ENCODE results near the gene MAJIN. TPM values are rescaled to one million over a fixed set of nuclear protein-coding genes. Genes with fewer than 3 reads are reported as not detected.
"Not testable (repeated sequence)": the region's sequence is repeated elsewhere in the genome, so short reads cannot be mapped to it uniquely, and the experiment has no call there.

MAJIN gene
- total and polyA plus RNA-seq, 5 experiments from 2014 or later = 0.48 to 2.4 (median 1.4) TPM; not detected in 1

DNA sequence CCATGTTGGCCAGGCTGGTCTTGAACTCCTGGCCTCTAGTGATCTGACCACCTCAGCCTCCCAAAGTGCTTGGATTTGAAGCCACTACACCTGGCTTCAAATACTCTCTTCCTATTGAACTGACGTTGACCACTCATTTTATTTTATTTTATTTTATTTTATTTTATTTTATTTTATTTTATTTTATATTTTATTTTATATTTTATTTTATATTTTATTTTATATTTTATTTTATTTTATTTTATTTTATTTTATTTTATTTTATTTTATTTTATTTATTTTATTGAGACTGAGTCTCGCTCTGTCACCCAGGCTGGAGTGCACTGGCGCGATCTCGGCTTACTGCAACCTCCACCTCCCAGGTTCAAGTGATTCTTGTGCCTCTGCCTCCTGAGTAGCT, 11.4 kb upstream of the MAJIN start:
- not testable (repeated sequence) for H3K9me3 Mint-ChIP-seq, H3K27ac Mint-ChIP-seq, H3K36me3 Mint-ChIP-seq, H3K4me3 Mint-ChIP-seq, ATAC-seq, DNase-seq
- peaks cover 0 to 11% (median 8%) of the 10 kb centered on the region in 5 donors for H3K27me3 Mint-ChIP-seq
- POLR2A ChIA-PET = interaction anchor here (0.6 kb wide), 1 partner anchor 106 kb away, joined by 3 read pairs; no protein-coding TSS in a partner anchor
- peaks cover 0 to 12% (median 0%) of the 10 kb centered on the region in 4 donors for H3K4me1 Mint-ChIP-seq

DNA sequence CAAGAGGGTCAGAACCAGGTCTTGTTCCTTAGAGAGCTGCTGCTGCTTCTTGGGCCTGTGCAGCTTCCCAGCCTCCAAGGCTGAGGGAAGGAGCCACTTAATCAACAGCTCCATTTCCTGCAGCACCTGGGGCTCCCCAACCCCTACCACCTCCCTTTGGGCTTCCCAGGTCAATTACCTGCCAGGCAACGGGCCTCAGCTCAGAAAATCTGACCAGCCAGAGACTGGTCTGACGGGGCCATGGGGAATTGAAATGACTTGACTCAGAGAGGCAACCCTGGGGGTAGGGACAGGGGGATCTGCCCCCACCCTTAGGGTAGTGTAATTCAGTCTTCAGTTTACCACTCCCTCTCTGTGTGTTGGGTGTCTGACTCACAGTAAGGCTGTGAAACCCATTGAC, 4.7 kb upstream of the MAJIN start:
- H3K27me3 Mint-ChIP-seq = peaks cover 0 to 7% (median 2%) of the 10 kb centered on the region in 5 donors
- no peak overlapping the region for H3K4me3 Mint-ChIP-seq
- POLR2A ChIA-PET = no interaction called here
- ATAC-seq (no peak), DNase-seq (no peak)
- H3K27ac Mint-ChIP-seq = no peak overlapping the region
- peaks cover 0 to 18% (median 3%) of the 10 kb centered on the region in 4 donors for H3K4me1 Mint-ChIP-seq
- no peaks in the 10 kb centered on the region for H3K9me3 Mint-ChIP-seq
- no peaks in the 10 kb centered on the region for H3K36me3 Mint-ChIP-seq

DNA sequence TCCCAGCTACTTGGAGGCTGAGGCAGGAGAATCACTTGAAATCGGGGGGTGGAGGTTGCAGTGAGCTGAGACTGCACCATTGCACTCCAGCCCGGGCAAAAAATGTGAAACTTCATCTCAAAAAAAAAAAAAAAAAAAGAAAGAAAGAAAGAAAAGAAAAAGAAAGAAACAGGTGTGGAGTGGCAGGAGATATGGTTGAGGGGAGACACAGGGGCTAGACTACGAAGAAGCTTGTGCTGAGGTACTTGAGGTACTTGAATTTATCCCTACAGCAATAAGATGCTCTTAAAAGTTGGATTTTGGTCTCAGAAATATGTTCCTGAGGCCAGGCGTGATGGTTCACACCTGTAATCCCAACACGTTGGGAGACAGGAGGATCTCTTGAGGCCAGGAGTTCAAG, 2.2 kb upstream of the MAJIN start:
- peaks cover 0 to 6% (median 0%) of the 10 kb centered on the region in 5 donors for H3K27me3 Mint-ChIP-seq
- no peaks in the 10 kb centered on the region for H3K9me3 Mint-ChIP-seq
- ATAC-seq (no peak), DNase-seq (no peak)
- no peaks in the 10 kb centered on the region for H3K36me3 Mint-ChIP-seq
- no peak overlapping the region for H3K4me3 Mint-ChIP-seq
- H3K27ac Mint-ChIP-seq = peak overlapping the region in 2 of 10 donors; percentile 39 to 46
- H3K4me1 Mint-ChIP-seq = peaks cover 0 to 28% (median 10%) of the 10 kb centered on the region in 4 donors
- POLR2A ChIA-PET = no interaction called here

DNA sequence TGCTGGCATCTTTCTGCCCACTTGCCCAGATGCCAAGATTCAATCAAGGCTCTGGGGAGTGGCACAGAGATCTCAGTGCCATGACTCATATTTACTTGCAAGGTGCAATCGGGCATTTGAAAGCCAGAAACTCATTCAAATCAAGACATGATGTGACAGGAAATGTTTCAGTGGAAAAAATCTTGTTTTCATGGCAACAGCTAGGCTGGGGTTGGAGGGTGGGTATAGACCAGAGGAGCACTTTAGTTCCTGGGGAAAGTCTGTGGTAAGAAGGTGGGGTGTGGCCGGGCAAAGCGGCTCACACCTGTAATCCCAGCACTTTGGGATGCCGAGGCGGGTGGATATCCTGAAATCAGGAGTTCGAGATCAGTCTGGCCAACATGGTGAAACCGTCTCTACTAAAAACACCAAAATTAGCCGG, 1.2 kb downstream of the MAJIN start:
- no peaks in the 10 kb centered on the region for H3K9me3 Mint-ChIP-seq
- no peaks in the 10 kb centered on the region for H3K36me3 Mint-ChIP-seq
- POLR2A ChIA-PET = interaction anchor here (0.7 to 1.5 kb wide), 3 partner anchors 8 to 404 kb away, joined by 4 to 10 read pairs (median 5); no protein-coding TSS in a partner anchor
- DNase-seq = no peak
- H3K27me3 Mint-ChIP-seq = peaks cover 0 to 4% (median 0%) of the 10 kb centered on the region in 5 donors
- H3K27ac Mint-ChIP-seq = peak overlapping the region in 8 of 10 donors; percentile 27 to 89 (median 70)
- peak overlapping the region; percentile 11 to 81 (median 68) for H3K4me3 Mint-ChIP-seq
- H3K4me1 Mint-ChIP-seq = peaks cover 0 to 28% (median 10%) of the 10 kb centered on the region in 4 donors
- ATAC-seq = peak in 1 of 2 donors; percentile 12

DNA sequence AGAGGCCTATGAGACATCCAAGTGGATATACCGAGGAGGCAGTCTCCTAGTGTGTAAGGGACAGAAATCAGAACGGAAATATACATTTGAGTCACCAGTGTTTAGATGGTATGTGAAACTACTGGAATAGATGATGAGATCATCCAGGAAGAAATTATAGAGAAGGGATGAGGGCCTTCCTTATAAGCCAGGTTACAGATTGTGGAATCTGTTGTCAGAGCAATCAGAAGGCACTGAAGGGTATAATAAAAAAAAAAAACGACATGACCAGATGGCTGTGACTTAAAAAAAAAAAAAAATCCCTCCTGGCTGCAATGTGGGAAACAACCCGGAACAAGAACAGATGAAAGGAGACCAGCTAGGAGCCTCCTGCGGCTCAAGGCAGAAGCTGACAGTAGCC, 2.7 kb downstream of the MAJIN start:
- DNase-seq (no peak), ATAC-seq (no peak)
- H3K9me3 Mint-ChIP-seq = no peaks in the 10 kb centered on the region
- POLR2A ChIA-PET = no interaction called here
- H3K4me3 Mint-ChIP-seq = peak overlapping the region in 1 of 10 donors; percentile 10
- peak overlapping the region in 3 of 10 donors; percentile 2 to 46 (median 2) for H3K27ac Mint-ChIP-seq
- H3K27me3 Mint-ChIP-seq = peaks cover 0 to 4% (median 0%) of the 10 kb centered on the region in 5 donors
- H3K4me1 Mint-ChIP-seq = peaks cover 0 to 22% (median 10%) of the 10 kb centered on the region in 4 donors
- H3K36me3 Mint-ChIP-seq = no peaks in the 10 kb centered on the region

DNA sequence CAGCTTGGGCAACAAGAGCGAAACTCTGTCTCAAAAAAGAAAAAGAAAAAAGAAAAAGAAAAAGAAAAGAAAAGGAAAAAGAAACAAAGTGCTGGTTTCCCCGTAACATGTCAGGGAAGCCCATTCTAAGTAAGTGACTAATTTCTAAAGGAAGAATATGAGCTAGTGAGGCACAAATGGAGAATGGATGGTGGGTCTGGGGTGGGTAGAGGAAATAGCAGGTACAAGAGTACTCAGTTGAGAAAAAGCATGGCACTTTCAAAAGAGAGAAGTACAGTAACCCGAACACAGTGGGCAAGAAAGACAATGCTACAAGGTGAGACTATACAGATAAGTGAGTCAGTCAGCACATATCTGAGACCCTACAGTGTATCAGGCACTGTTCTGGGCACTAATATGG, 4.5 kb downstream of the MAJIN start:
- no peak for DNase-seq
- Mint-ChIP-seq H3K27me3 (peaks cover 0 to 6% (median 0%) of the 10 kb centered on the region in 5 donors), H3K4me3 (no peak overlapping the region), H3K36me3 (no peaks in the 10 kb centered on the region), H3K27ac (no peak overlapping the region), H3K4me1 (peaks cover 0 to 16% (median 10%) of the 10 kb centered on the region in 4 donors), H3K9me3 (no peaks in the 10 kb centered on the region)
- ATAC-seq = no peak
- POLR2A ChIA-PET = no interaction called here

DNA sequence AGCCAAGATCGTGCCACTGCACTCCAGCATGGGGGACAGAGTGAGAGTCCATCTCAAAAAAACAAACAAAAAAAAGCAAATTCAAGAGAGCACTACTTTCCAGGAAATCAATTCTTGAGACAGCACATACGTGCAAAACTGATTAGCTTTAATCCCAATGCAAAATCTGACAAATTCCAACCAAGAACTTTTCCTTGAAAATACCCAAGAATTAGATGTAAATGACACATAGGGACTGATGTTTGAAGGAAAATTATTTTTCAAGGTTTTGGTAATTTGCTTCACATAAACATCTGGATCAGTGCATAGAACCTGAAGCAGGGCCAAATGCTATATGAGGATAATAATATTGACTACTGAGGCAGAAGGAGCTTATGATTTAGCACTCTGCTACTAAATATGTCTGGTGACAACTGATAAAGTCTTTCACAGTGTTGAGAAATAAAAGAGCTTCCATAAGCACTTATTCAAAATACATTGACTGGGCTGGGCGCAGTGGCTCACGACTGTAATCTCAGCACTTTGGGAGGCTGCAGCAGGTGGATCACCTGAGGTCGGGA, 8.8 kb downstream of the MAJIN start:
- DNase-seq (no peak), ATAC-seq (no peak)
- no peaks in the 10 kb centered on the region for H3K4me1 Mint-ChIP-seq
- no peak overlapping the region for H3K4me3 Mint-ChIP-seq
- H3K27me3 Mint-ChIP-seq = peaks cover 0 to 10% (median 0%) of the 10 kb centered on the region in 5 donors
- no peaks in the 10 kb centered on the region for H3K36me3 Mint-ChIP-seq
- no peak overlapping the region for H3K27ac Mint-ChIP-seq
- H3K9me3 Mint-ChIP-seq = no peaks in the 10 kb centered on the region
- POLR2A ChIA-PET = interaction anchor here (1.1 kb wide), 1 partner anchor 8 kb away, joined by 10 read pairs; the partner anchor contains the start of gene MAJIN

DNA sequence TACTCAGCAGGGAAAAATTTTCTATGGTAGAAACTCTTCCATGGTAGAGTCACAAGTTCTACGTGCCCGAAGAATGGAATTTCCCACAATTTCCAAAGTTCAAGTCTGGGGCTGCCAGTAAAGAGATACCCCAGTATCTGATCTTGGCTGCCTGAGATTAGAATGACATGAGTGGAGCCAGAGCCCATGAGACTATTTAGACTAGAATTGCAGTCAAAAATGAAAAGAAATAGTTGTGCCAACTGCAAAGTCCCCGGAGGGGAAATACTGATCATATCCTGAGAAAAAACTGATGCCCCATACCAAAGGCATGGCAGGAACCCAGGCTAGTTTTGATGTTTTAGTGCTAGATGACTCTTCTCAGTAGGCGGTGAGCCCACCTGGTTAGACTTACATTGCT, 11.2 kb downstream of the MAJIN start:
- Mint-ChIP-seq H3K27ac (no peak overlapping the region), H3K36me3 (no peaks in the 10 kb centered on the region), H3K4me1 (no peaks in the 10 kb centered on the region), H3K9me3 (no peaks in the 10 kb centered on the region), H3K4me3 (no peak overlapping the region), H3K27me3 (peaks cover 0 to 10% (median 0%) of the 10 kb centered on the region in 5 donors)
- DNase-seq (no peak), ATAC-seq (no peak)
- POLR2A ChIA-PET = no interaction called here

DNA sequence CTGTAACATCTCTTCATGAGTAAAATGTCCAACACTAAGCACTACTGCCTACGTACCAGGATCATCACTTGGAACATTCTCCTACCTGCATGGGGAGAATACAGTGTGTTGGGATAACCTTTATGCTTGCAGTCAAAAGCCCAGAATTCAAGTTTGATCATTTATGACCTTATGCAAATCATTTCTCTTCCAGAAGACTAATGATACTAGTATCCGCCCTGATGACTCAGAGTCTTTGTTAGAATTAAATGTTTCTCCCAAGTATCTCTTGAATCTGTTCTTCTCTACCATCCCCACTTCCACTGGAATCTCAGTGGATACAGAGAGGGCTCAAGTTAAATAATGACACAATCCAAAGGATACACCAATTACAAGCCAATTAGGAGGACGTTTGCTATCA, 12.4 kb downstream of the MAJIN start:
- ATAC-seq (no peak), DNase-seq (no peak)
- POLR2A ChIA-PET = no interaction called here
- H3K36me3 Mint-ChIP-seq = no peaks in the 10 kb centered on the region
- no peaks in the 10 kb centered on the region for H3K9me3 Mint-ChIP-seq
- H3K27ac Mint-ChIP-seq = no peak overlapping the region
- no peak overlapping the region for H3K4me3 Mint-ChIP-seq
- H3K27me3 Mint-ChIP-seq = peaks cover 0 to 11% (median 0%) of the 10 kb centered on the region in 5 donors
- no peaks in the 10 kb centered on the region for H3K4me1 Mint-ChIP-seq

DNA sequence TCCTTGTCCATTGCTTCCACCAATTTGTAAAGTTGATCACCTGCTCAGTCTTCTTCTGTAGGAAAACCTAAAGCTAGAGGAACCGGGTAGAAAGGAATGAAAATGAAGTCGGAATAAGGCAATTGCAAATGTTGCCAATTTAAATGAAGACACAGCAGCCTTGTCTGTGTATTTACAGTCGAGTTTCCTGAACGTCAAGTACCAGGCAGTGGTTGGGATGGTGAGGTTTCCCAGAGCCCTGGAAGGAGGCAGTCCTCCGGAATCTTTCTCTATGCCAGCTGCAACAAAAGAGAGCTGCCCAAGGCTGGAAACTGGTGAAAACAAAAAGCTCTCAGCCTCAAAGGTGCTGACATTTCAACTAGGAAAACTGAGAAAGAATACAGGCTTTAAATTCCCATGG, 17.7 kb downstream of the MAJIN start:
- H3K4me1 Mint-ChIP-seq = no peaks in the 10 kb centered on the region

DNA sequence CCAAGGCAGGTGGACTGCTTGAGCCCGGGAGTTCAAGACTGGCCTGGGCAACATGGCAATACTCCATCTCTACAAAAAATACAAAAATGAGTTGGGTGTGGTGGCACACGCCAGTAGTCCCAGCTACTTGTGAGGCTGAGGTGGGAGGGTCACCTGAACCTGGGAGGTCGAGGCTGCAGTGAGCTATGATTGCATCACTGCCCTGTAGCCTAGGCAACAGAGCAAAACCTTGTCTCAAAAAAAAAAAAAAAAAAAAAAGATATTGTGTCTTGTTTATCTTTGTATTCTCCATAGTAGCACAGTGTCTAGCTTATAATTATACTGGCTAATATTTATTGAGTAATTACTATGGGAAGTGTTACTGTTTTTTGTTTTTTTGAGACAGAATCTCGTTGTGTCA, 20.4 kb downstream of the MAJIN start:
- Mint-ChIP-seq H3K4me1 (no peaks in the 10 kb centered on the region), H3K27ac (no peak overlapping the region), H3K36me3 (no peaks in the 10 kb centered on the region), H3K27me3 (peaks cover 0 to 8% (median 4%) of the 10 kb centered on the region in 5 donors), H3K4me3 (no peak overlapping the region), H3K9me3 (no peaks in the 10 kb centered on the region)
- DNase-seq (no peak), ATAC-seq (no peak)
- POLR2A ChIA-PET = no interaction called here

More for the DNA sequence above, 17.7 kb downstream of the MAJIN start:
- no peak overlapping the region for H3K27ac Mint-ChIP-seq
- H3K27me3 Mint-ChIP-seq = peaks cover 0 to 9% (median 4%) of the 10 kb centered on the region in 5 donors
- POLR2A ChIA-PET = no interaction called here
- ATAC-seq (no peak), DNase-seq (no peak)
- no peaks in the 10 kb centered on the region for H3K9me3 Mint-ChIP-seq
- H3K36me3 Mint-ChIP-seq = no peaks in the 10 kb centered on the region
- H3K4me3 Mint-ChIP-seq = no peak overlapping the region

DNA sequence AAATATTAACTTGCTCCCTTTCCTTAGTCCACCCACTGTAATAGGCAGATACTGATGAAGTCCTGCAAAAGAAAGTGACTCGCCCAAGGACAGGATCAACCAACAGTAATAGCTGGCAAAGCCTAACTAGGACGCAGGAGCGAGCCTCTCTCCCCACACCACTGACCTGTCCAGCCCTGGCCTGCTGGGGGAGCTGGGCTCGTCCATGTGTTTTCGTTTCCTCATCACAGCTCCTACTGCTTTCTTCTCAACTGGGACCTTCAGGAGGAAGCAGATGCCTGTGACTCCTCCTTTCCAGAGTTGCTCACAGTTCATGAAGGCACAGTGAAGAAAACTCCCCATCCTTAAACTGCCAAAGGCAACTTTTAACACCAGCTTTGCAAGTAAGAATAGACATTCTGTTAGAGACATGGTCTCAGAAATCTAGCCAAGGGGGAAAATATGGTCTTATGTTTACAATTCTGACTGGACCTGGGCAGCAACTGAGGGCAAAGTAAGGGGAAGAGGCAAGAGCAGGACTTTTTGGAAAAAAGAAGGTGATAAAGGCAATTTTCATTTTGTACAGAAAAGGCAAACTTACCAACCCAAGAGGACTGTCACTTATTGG, 24.6 kb downstream of the MAJIN start:
- Mint-ChIP-seq H3K27ac (no peak overlapping the region), H3K4me1 (no peaks in the 10 kb centered on the region), H3K9me3 (no peaks in the 10 kb centered on the region), H3K4me3 (no peak overlapping the region), H3K36me3 (no peaks in the 10 kb centered on the region), H3K27me3 (peaks cover 0 to 4% (median 0%) of the 10 kb centered on the region in 5 donors)
- no peak for ATAC-seq
- no peak for DNase-seq
- POLR2A ChIA-PET = interaction anchor here (1.0 kb wide), 1 partner anchor 23 kb away, joined by 3 read pairs; the partner anchor contains the start of gene PPP2R5B

DNA sequence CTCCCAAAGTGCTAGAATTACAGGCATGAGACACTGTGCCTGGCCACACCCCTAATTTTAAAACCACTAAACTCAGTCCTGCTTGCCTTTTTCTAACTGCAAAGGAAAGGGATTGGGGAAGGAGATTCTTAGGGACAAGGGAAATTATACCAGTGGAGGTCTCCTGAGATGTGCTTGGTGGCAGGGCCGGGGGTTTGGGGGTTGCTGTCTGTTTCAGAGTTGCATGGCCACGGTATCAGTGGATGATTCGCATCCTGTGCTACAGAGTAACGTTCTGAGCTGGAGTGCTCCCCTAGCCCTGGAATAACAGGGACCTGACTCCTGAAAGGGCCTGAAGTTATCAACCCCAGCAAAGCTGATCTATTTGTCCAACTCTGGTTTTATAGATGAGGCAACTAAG, 35.4 kb downstream of the MAJIN start:
- Mint-ChIP-seq H3K4me3 (no peak overlapping the region), H3K27ac (no peak overlapping the region), H3K4me1 (no peaks in the 10 kb centered on the region), H3K27me3 (peaks cover 0 to 3% (median 0%) of the 10 kb centered on the region in 5 donors), H3K9me3 (no peaks in the 10 kb centered on the region), H3K36me3 (peaks cover 0 to 17% (median 4%) of the 10 kb centered on the region in 3 donors)
- no peak for ATAC-seq
- DNase-seq = no peak
- POLR2A ChIA-PET = no interaction called here
